Stomach (tissue), 9 donors: ENCODE measurements around the gene SMNDC1. TPM values are rescaled to one million over a fixed set of nuclear protein-coding genes. Genes with fewer than 3 reads are reported as not detected.
A peak's percentile ranks its signal among the peaks of the same experiment; 100 is the strongest.

ENCODE experiments used
- DNase-seq, 2 donors: peaks; one replicate each; pipeline versions ENCODE4 v3.0.0 to v3.0.0-alpha.2; 2013 to 2019
- H3K27ac ChIP-seq, 5 donors: fragments of 200-600 bp in 4 of 5; sonication (generic) in 4 of 5; one replicate each; pipeline ENCODE4 v1.5.1; 2013 to 2019; ENCODE audit warnings: mild to moderate bottlenecking in 1 of 5, moderate library complexity in 1 of 5
- H3K27me3 ChIP-seq, 3 donors: fragments of 200-600 bp; sonication (generic); one replicate each; pipeline ENCODE4 v1.5.1; 2017 to 2019; ENCODE audit warnings: mixed run types in 1 of 3
- H3K36me3 ChIP-seq, 4 donors: fragments of 200-600 bp; sonication (generic); 1 replicate in 3 of 4; 2 replicates in 1 of 4; pipeline ENCODE4 v1.5.1; 2016 to 2019
- H3K4me1 ChIP-seq, 4 donors: fragments of 200-600 bp; sonication (generic); one replicate each; pipeline ENCODE4 v1.5.1; 2016 to 2019
- H3K4me3 ChIP-seq, 4 donors: fragments of 200-600 bp; sonication (generic) in 3 of 4; one replicate each; pipeline ENCODE4 v1.5.1; 2016 to 2019; ENCODE audit warnings: mild to moderate bottlenecking in 1 of 4
- H3K9me3 ChIP-seq, 4 donors: fragments of 200-600 bp; sonication (generic); one replicate each; pipeline ENCODE4 v1.5.1; 2016 to 2019
- CTCF ChIP-seq, 7 experiments: fragments of 450-650 bp in 4 of 7; fragments of 200-600 bp in 3 of 7; sonication (generic) in 3 of 7; IDR thresholded peaks; one replicate each; pipeline ENCODE4 v1.5.1; 2016 to 2019; ENCODE audit warnings: antibody characterized with exemption in 7 of 7, control low read depth in 2 of 7, mild to moderate bottlenecking in 1 of 7
- EP300 ChIP-seq: sonication (generic); formaldehyde crosslinking; IDR thresholded peaks from one replicate; pipeline ENCODE4 v1.6.1; 2017; ENCODE audit warnings: antibody characterized with exemption
- POLR2A ChIP-seq, 4 donors: fragments of 450-650 bp; IDR thresholded peaks; one replicate each; pipeline ENCODE4 v1.6.1; 2016; ENCODE audit warnings: antibody characterized with exemption in 4 of 4, control low read depth in 2 of 4, mild to moderate bottlenecking in 1 of 4, moderate library complexity in 1 of 4
- POLR2AphosphoS5 ChIP-seq, 3 donors: sonication (generic); formaldehyde crosslinking; IDR thresholded peaks; one replicate each; pipeline ENCODE4 v1.6.1; 2016; ENCODE audit warnings: antibody characterized with exemption in 3 of 3
- WGBS, 5 donors: extraction: QIAGEN DNeasy Blood & Tissue Kit in 3 of 5; methylation state at CpG; one replicate each; pipeline versions ENCODE4 v1.1.5 to v1.1.7; 2013 to 2018; 5-methylcytosine and 5-hydroxymethylcytosine counted together
- intact Hi-C: fragments of 100-400 bp; cut with DNase I; formaldehyde crosslinking; loops from one replicate; pipeline ENCODE4 v1.15.1; 2023; ENCODE audit warnings: low total_unique reads
- polyA plus RNA-seq, 3 donors: library from polyadenylated mRNA; stranded (reverse); fragments of 200-250 nt; gene quantifications; one replicate each; pipeline ENCODE4 v1.2.3, GENCODE V29; 2013
- total RNA-seq, 5 donors: library from RNA; depleted of rRNA; stranded (reverse); fragments of >200 nt; gene quantifications; one replicate each; pipeline versions ENCODE4 v1.1.0 to v1.2.3, GENCODE V29; 2014 to 2016
- donor health status: healthy with polysubstance abuse.
- donor health status: Bipolar disorder and iron deficiency.
- donor health status: healthy.

Gene SMNDC1
- total and polyA plus RNA-seq, 8 donors, result 7.7 to 31.6 (median 15.2) TPM

GRCh38 chr10:110305767-110306451 lies 1.2 kb upstream of the SMNDC1 start:
- Histone ChIP-seq H3K4me3 (peak overlapping the region; percentile 76 to 99 (median 78)), H3K27me3 (no peaks in the 10 kb centered on the region), H3K36me3 (peaks cover 0 to 24% (median 21%) of the 10 kb centered on the region in 4 donors), H3K27ac (peak overlapping the region; percentile 74 to 97 (median 95)), H3K4me1 (peaks cover 26 to 44% (median 40%) of the 10 kb centered on the region in 4 donors), H3K9me3 (no peaks in the 10 kb centered on the region)
- no peak for TF ChIP-seq EP300
- peak in 5 of 7 experiments; percentile 31 to 71 (median 58) for TF ChIP-seq CTCF (IDR thresholded peaks at IDR 0.05)
- TF ChIP-seq POLR2AphosphoS5 (IDR thresholded peaks at IDR 0.05), result peak in 1 of 3 donors; percentile 75
- no peak for TF ChIP-seq POLR2A (IDR thresholded peaks at IDR 0.05)
- WGBS, 5 donors, result 29 to 53% (median 49%) methylated on average over 17 of the region's 17 CpGs
- DNase-seq, result peak; percentile 56 to 92
- intact Hi-C loops, result no loop called here

GRCh38 chr10:110304394-110304779 lies 333 bp downstream of the SMNDC1 start:
- no peaks in the 10 kb centered on the region for H3K27me3 ChIP-seq
- H3K36me3 ChIP-seq, result peaks cover 0 to 39% (median 34%) of the 10 kb centered on the region in 4 donors
- peak overlapping the region; percentile 76 to 99 (median 78) for H3K4me3 ChIP-seq
- H3K4me1 ChIP-seq, result peaks cover 33 to 59% (median 49%) of the 10 kb centered on the region in 4 donors
- no peaks in the 10 kb centered on the region for H3K9me3 ChIP-seq
- intact Hi-C loops, result no loop called here
- no peak for DNase-seq
- 0 to 1% (median 0%) methylated on average over 35 to 42 of the region's 42 CpGs; no CpG with 5 or more reads in 1 of the 5 donors for WGBS, 5 donors
- H3K27ac ChIP-seq, result peak overlapping the region; percentile 92 to 98 (median 96)
- TF ChIP-seq CTCF (IDR thresholded peaks at IDR 0.05) (no peak), POLR2AphosphoS5 (IDR thresholded peaks at IDR 0.05) (no peak), POLR2A (IDR thresholded peaks at IDR 0.05) (no peak), EP300 (no peak)

- 2 to 10% (median 7%) methylated on average over 4 of the region's 4 CpGs for WGBS, 5 donors
- peak overlapping the region in 3 of 5 donors; percentile 92 to 97 (median 95) for H3K27ac ChIP-seq
- H3K9me3 ChIP-seq, result no peaks in the 10 kb centered on the region
- no peak for TF ChIP-seq EP300
- no peak for TF ChIP-seq POLR2AphosphoS5 (IDR thresholded peaks at IDR 0.05)
- TF ChIP-seq POLR2A (IDR thresholded peaks at IDR 0.05), result no peak
- TF ChIP-seq CTCF (IDR thresholded peaks at IDR 0.05), result no peak
- peaks cover under 1 to 46% (median 41%) of the 10 kb centered on the region in 4 donors for H3K36me3 ChIP-seq
- DNase-seq, result no peak
- no peaks in the 10 kb centered on the region for H3K27me3 ChIP-seq
- intact Hi-C loops, result no loop called here
- peaks cover 33 to 62% (median 49%) of the 10 kb centered on the region in 4 donors for H3K4me1 ChIP-seq
- peak overlapping the region; percentile 76 to 99 (median 78) for H3K4me3 ChIP-seq
Measured at GRCh38 chr10:110303681-110304080, 1.0 kb downstream of the SMNDC1 start.

GRCh38 chr10:110300486-110300986 lies 4.2 kb downstream of the SMNDC1 start:
- Histone ChIP-seq H3K4me3 (no peak overlapping the region), H3K27me3 (no peaks in the 10 kb centered on the region), H3K36me3 (peaks cover 25 to 78% (median 71%) of the 10 kb centered on the region in 4 donors), H3K27ac (no peak overlapping the region), H3K9me3 (no peaks in the 10 kb centered on the region), H3K4me1 (peaks cover 33 to 58% (median 45%) of the 10 kb centered on the region in 4 donors)
- no peak for DNase-seq
- TF ChIP-seq CTCF (IDR thresholded peaks at IDR 0.05) (no peak), EP300 (no peak), POLR2AphosphoS5 (IDR thresholded peaks at IDR 0.05) (no peak), POLR2A (IDR thresholded peaks at IDR 0.05) (no peak)
- intact Hi-C loops, result no loop called here
- 41 to 58% (median 54%) methylated on average over 5 of the region's 5 CpGs for WGBS, 5 donors
